GM21390 (cell line): ENCODE data around the gene MEGF6.

Source experiments
- ATAC-seq: cut with Tn5 transposase; IDR thresholded peaks from one replicate; pipeline ENCODE4 v1.9.1; 2021; ENCODE audit not compliant: unreplicated experiment

Gene MEGF6

GRCh38 chr1:3475839-3476573, 135.3 kb downstream of the MEGF6 start:
- ATAC-seq: no peak

GRCh38 chr1:3474421-3474820, 136.9 kb downstream of the MEGF6 start:
- no peak for ATAC-seq

- no peak for ATAC-seq
Observed at GRCh38 chr1:3474016-3474415, 137.3 kb downstream of the MEGF6 start.

DNA sequence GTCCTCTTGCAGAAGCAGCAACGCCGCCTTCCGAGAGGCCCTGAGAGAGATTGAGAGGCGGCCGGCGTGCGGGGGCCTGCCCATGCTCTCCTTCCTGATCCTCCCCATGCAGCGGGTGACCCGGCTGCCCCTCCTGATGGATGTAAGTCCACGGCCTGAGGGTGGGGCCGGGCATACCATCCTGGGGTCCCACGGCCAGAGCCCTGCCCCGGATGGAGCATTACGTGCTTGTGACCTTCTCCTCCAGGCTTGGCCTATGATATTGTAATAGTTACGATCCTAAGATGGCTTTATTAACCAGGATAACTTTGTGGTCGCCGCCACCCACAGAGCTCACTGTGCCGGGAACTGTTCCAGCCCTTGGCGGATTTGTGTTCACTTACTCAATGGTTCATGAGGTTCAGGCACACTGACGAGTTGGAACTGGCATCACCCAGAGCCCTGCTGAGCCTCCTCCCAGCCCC, 137.9 kb downstream of the MEGF6 start:
- ATAC-seq: no peak

DNA sequence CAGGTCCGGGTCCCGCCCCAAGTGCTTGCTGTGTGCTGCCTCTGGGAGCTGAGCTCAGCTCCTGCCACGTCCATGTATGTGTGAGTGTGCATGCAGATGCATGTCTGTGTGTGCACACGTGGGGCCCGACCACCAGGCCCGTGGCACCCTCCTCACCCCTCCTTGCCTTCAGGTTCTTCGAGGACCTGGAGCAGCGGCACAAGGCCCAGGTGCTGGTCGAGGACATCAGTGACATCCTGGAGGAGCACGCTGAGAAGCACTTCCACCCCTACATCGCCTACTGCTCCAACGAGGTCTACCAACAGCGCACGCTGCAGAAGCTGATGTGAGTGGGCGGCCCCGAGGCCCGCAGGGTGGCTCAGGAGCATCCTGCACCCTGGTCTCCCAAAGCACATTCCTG, 138.4 kb downstream of the MEGF6 start:
- ATAC-seq: no peak

GRCh38 chr1:3472088-3472850, 139.0 kb downstream of the MEGF6 start:
- no peak for ATAC-seq

DNA sequence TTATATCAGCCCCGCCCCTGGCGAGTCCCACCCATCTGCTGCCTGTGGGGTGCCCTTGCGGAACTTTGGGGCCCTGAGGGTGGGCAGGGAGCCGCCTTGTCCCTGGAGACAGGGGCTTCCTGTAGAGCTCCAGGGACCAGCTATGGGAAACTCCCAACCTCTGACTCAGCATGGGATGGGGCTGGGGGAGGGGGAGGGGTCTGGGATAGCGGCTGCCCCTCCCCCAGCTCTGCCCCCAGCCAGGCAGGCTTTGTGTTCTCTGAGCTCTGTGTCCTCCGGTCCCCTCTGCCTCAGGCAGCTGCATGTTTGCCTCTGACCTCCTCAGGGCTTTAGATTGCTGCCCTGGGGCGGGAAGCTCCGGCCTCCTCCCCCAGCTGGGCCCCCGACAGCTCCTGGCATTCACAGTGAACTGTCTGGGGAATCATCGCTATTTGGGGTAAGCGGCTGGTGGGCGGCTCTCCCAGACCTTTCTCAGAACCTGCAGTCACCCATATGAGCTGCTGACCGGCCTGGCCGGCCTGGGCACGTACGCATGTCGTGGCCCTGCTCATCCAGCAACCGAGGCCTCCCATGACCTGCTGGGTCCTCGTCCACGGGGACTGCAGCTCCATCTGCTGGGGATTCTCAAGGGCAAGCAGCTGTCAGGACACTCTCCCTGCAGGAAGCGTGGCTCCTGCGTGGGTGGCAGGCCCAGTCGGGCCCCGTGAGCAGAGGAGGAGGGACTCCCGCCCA, 139.8 kb downstream of the MEGF6 start:
- no peak for ATAC-seq

GRCh38 chr1:3470650-3471355, 140.5 kb downstream of the MEGF6 start:
- ATAC-seq: no peak

DNA sequence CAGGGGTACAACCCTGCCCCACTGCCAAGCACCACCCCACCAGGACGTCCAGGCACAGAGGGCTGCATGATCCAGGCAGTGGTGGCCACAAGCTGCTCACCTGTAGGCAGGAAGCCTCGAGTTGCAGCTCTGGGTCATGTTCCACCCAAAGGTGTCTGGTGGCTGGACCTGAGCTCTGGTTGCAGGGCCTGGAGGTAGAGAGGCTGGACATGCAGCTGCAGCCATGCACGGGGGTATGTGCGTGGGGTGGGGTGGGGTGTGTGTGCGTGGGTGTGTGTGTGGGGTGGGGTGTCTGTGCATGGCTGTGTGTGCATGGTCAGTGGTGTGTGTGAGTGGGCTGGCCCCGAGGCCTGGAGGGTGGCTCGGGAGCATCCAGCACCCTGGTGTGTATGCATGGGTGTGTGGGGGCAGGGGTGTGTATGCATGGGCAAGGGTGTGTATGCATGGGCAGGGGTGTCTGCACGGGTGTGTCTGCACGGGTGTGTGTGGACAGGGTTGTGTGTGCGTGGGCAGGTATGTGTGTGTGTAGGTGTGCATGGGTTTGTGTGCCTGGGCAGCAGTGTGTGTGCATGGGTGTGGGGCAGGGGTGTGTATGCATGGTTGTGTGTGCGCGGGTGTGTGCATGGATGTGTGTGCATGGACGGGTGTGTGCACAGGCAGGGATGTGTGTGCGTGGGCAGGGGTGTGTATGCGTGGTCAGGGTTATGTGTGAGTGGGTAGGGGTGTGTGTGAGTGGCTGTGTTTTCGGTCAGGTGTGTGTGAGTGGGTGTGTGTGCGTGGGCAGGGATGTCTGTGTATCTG, 141.3 kb downstream of the MEGF6 start:
- no peak for ATAC-seq

GRCh38 chr1:3469104-3469848, 142.0 kb downstream of the MEGF6 start:
- ATAC-seq: no peak

DNA sequence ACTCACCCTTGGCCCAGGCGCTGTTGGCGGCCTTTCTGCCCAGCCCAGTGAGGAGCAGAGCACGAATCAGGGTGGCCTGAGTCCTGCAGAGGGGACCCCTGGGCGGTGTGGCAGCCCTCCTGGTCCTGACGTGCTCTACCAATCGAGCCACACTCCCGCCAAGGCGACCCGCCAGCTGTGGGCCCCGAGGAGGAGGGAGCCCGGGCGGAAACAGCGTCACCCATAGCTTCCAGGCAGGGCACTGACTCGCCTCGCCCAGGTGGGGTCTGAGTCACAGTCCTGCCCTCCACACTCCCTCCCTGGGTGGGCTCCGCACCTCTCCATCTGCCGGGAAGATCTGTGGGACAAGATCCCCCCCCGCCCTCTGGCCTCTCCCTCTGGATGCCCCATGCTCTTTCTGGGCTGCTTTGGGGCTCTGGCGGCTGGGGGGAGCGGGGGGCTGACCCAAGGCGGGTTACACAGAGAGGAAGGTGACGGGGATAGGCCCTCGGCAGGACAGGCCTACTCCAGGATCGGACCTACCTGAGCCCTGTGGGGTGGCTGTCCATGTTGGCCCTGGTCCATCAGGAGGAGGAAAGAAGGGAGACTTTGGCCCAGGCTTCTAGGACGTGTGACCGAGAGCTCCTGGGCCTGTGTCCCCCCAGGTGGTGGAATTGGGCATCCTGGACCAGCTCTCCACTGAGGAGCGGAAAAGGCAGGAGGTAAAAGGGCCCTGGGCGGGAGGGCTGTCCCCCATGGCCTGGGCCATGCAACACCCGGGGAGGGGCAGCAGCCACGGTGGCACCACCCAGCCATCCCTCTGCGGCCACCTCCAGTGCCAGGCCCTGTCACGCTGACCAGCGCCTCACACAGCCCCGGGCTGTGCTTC, 142.8 kb downstream of the MEGF6 start:
- no peak for ATAC-seq

- no peak for ATAC-seq
Observed at GRCh38 chr1:3467096-3468036, 143.9 kb downstream of the MEGF6 start.

- ATAC-seq: no peak
Observed at GRCh38 chr1:3466366-3467075, 144.8 kb downstream of the MEGF6 start.

- ATAC-seq: no peak
Observed at GRCh38 chr1:3465935-3466321, 145.4 kb downstream of the MEGF6 start.

DNA sequence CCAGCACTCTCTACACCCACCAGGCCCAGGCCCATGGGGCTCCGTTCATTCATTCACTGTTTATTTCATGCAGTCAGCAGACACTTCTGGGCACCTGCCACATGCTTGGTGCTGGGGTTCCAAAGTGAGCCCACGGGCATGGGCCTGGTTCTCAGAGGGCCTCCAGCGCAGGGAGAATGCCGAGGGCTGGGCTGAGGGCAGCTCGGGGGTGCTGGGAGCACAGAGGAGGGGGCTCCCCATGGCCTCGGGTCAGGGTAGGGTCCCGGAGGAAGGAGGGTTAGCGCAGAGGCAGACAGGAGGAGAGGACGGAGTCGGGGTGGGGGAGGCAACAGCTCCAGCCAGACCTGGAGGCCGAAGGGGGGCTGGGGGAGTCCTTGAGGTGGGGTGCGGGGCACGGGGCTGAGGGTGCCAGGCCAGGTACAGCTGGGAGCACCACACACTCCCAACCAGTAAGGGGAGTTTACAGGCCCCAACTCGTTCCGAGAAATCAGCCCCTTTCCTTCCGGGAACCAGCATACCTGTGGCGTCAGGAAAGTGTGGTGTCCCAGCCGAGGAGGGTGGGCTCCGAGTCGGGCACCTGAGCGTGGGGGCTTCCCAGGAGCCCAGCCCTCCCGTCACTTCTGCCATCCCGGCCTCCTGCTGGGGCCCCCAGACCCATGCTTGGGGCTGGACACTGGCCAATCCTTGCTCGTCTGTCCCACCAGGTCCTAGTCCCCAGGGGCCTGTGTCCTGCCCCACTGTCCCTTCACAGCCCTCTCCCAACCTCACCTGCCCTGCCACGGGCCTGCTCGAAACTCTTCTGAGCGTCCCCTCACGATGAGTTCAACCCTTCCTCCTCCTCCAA, 146.0 kb downstream of the MEGF6 start:
- ATAC-seq: no peak

GRCh38 chr1:3464649-3465025, 146.7 kb downstream of the MEGF6 start:
- no peak for ATAC-seq
